ES-I3 (cell line): ENCODE measurements around the gene SERTM1.

Source experiments
- H3K36me3 ChIP-seq: 2 replicates; pipeline ENCODE4 v1.6.1; 2013; ENCODE audit warnings: mild to moderate bottlenecking, low read length, control low read depth, moderate library complexity; ENCODE audit not compliant: insufficient read depth
- H3K4me1 ChIP-seq: 2 replicates; pipeline ENCODE4 v1.6.1; 2013; ENCODE audit warnings: mild to moderate bottlenecking, control low read depth, low read length; ENCODE audit not compliant: insufficient read depth
- H3K9ac ChIP-seq: 2 replicates; pipeline ENCODE4 v1.6.1; 2013; ENCODE audit warnings: low read depth, mild to moderate bottlenecking, low read length, moderate library complexity
- H3K9me3 ChIP-seq: 2 replicates; pipeline ENCODE4 v1.6.1; 2013; ENCODE audit warnings: mild to moderate bottlenecking, low read length, moderate library complexity; ENCODE audit not compliant: control insufficient read depth, insufficient read depth

The SERTM1 gene

GRCh38 chr13:36718686-36719085 is 44.9 kb downstream of the SERTM1 start:
- Histone ChIP-seq H3K36me3 (no peaks in the 10 kb centered on the region), H3K9ac (no peak overlapping the region), H3K9me3 (no peaks in the 10 kb centered on the region), H3K4me1 (peaks cover 10% of the 10 kb centered on the region; the same call in 1 of the 2 replicates)

GRCh38 chr13:36724141-36724540 is 50.3 kb downstream of the SERTM1 start:
- no peaks in the 10 kb centered on the region for H3K4me1 ChIP-seq
- H3K36me3 ChIP-seq = no peaks in the 10 kb centered on the region
- no peak overlapping the region for H3K9ac ChIP-seq
- H3K9me3 ChIP-seq = no peaks in the 10 kb centered on the region

- Histone ChIP-seq H3K4me1 (no peaks in the 10 kb centered on the region), H3K9ac (no peak overlapping the region), H3K9me3 (no peaks in the 10 kb centered on the region), H3K36me3 (no peaks in the 10 kb centered on the region)
These were observed 52.1 kb downstream of the SERTM1 start for GRCh38 chr13:36725936-36726335.

GRCh38 chr13:36728006-36728405 is 54.2 kb downstream of the SERTM1 start:
- no peaks in the 10 kb centered on the region for H3K9me3 ChIP-seq
- no peaks in the 10 kb centered on the region for H3K36me3 ChIP-seq
- H3K4me1 ChIP-seq = no peaks in the 10 kb centered on the region
- H3K9ac ChIP-seq = no peak overlapping the region

GRCh38 chr13:36736119-36736726 is 62.4 kb downstream of the SERTM1 start:
- no peaks in the 10 kb centered on the region for H3K9me3 ChIP-seq
- no peaks in the 10 kb centered on the region for H3K4me1 ChIP-seq
- H3K36me3 ChIP-seq = no peaks in the 10 kb centered on the region
- H3K9ac ChIP-seq = no peak overlapping the region

GRCh38 chr13:36737524-36738083 is 63.8 kb downstream of the SERTM1 start:
- no peaks in the 10 kb centered on the region for H3K36me3 ChIP-seq
- no peaks in the 10 kb centered on the region; the same call in 1 of the 2 replicates for H3K9me3 ChIP-seq
- H3K9ac ChIP-seq = no peak overlapping the region
- no peaks in the 10 kb centered on the region for H3K4me1 ChIP-seq

- Histone ChIP-seq H3K36me3 (no peaks in the 10 kb centered on the region), H3K9ac (no peak overlapping the region), H3K9me3 (peaks cover 2% of the 10 kb centered on the region; the same call in 1 of the 2 replicates), H3K4me1 (0 out of 2 replicates have a peak, but pooled peaks cover 4% of the 10 kb centered on the region)
These were observed 71.6 kb downstream of the SERTM1 start for GRCh38 chr13:36745436-36745835.

GRCh38 chr13:36746051-36746450 is 72.2 kb downstream of the SERTM1 start:
- Histone ChIP-seq H3K4me1 (0 out of 2 replicates have a peak, but pooled peaks cover 4% of the 10 kb centered on the region), H3K9ac (no peak overlapping the region), H3K36me3 (no peaks in the 10 kb centered on the region), H3K9me3 (peaks cover 2% of the 10 kb centered on the region; the same call in 1 of the 2 replicates)
